HG03469 (cell line): ENCODE results near the gene MOB3B.

Experiments
- ATAC-seq: cut with Tn5 transposase; IDR thresholded peaks from one replicate; pipeline ENCODE4 v1.9.1; 2021; ENCODE audit warnings: mild to moderate bottlenecking, moderate library complexity, moderate number of reproducible peaks; ENCODE audit not compliant: unreplicated experiment

The MOB3B gene

DNA sequence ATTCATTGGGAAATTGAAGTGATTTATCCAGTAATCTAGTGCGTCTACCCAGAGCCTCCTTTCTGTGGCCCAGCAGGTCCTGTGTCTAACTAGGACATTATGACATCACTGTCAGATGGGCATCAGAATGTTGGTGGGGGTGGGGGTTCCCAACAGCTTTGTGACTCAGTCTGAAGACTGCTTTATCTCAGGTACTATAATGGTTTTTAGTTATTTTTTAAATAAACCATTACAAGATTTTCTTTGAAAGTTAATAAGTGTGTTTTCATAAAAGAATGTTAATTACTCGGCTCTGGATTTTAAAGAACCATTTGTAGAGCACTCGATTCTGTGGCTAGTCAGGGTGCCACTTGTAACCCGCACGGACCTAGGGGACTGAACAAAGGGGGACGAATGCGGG is 232.6 kb downstream of the MOB3B start, which contains the start of gene EQTN:
Gene EQTN, minus strand, starts transcription at position 101 of the 400 bp plus-strand sequence. Its CDS starts 95 bp downstream, at position 6.
- ATAC-seq: no peak

DNA sequence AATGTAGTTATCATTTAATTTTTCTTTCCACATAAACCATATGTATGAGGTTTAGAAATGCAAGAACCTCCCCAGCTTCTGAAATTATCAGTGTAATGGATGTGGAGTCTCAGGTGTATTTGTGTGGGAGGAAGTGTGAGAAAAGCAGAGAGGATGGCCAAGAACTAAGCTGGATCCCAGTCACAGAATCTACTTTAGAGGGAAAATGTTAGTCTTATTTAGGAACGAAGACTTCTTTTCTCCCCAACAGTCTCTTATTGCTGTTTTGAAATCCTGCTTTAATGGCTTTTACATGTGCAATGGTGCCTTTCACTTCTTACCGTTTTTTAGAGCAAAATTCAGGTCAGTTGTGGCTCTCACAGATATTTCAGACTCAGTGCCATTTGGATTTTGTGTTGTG is 235.6 kb downstream of the MOB3B start:
- ATAC-seq: no peak

DNA sequence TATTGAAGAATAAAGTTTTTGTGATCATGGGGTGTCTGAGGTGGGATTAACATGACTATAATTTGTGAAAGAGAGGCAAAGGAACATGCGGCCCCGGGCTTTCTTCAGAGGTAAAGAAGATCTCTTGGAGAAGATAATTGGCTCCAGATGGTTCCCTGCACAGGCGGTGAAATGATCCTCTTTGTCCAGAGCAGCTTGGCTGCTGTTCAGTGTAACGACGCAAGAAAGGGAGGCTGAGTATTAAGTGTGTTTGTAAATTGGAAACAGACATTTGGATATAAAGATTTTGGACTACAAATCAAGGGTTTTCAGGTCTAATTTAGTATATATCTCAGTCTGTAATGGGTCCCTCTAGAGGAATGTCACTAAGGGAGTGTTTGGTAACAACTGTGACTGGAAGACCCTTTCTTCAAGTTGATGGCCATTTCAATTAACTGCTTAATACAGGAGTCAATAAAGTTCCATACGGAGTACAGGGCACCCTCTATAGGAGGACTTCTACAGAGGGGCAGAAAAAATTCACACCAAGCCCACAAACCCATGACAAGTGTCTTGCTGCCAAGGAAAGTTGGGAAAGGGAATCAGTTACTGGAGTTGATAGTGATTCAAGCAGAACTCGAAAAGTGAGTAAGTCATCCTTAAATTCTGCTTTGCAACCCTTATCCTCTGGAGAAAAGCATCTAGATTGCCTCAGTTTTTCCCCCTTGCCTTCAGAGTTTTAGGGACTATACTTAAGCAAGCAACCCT is 236.8 kb downstream of the MOB3B start:
- no peak for ATAC-seq

DNA sequence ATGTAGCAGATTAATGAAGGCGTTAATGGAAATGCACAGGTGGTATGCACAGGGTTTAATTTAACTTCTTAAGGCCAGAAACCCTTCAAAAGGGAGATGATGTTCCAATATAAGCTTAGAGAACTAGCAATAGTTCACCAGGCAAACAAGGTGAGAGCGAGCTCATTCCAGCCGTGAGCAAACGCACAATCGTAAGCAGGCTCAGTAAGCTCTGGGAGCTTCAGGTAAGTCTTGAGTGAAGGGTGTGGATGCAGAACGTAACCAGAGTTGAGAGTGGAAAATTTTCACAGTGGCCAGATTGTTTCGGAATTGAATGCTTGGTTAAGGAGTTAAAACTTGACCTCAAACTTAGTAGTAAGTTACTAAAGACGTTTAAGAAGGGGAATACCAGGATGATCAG is 238.3 kb downstream of the MOB3B start:
- ATAC-seq: no peak

DNA sequence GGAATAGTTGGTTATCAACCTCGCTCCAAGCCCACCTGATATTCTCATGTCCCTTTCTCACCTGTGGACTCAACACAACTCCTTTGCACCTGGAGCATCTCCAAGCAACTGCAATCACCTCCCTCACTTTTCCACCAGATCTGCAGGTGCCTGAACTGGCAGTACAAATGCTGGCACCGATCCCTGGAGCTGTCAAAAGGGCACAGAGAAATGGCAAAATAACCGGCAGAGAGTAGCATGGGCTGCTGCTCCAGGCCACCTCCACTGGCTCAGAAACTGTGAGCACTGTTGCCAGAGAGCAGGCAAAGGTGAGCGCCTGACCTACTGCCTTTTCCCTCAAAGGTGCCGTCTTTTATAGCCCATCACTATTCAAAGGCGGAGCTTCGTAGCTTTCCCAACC is 247.3 kb downstream of the MOB3B start:
- no peak for ATAC-seq

DNA sequence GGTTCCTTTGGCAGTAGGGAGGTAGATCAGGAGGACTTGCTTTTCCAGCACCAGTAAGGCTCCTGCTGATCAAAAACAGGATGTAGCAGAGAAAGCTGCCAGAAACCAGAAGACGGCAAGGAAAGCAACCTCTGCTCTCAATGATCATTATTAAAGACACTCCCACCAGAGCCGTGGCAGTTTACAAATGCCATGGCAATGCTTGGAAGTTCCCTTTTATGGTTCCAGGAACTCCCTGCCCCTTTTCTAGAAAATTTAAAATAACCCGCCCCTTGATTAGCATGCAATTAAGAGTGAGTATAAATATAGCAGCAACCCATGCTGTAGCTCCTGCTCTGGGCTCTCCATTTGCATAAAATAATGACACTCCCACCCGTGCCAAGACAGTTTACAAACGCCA is 248.8 kb downstream of the MOB3B start:
- no peak for ATAC-seq

DNA sequence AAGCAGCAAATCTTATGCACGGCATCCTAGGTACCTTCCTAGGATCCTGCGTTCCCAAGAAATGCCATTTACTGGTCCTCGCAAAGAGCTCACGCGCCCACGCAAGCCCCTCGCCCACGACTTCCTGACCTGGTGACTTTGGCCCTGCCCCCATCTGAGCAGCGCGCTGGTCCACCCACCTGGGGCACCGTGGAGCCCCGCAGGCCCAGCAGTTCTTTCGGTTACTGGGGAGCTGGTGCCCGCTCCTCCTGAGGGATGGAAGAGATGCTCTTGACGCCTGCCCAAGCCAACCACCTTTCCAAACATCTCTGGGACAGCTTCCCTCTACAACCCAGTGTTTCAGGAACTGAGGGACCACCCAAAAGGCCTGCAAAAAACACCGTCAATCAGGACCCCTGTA is 249.4 kb downstream of the MOB3B start:
- ATAC-seq: no peak

DNA sequence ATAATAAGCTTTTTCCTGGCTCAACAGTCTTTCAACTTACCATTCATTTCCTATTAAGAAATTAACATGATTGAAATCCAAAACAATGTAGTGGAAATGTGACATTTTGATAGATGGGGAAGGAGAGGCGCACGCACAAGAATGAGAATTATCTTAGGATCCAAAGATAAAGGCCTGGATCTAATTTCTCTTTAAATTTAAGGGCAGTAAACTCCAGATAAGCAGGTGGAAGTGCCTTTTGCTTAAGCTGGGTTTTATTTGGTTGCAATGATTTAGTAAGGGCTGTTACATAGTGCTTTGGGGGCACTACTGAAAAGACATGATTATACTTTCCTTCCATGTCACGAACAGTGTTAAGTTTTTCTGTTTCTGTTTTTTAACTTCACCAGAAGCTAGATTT is 250.0 kb downstream of the MOB3B start:
- no peak for ATAC-seq

DNA sequence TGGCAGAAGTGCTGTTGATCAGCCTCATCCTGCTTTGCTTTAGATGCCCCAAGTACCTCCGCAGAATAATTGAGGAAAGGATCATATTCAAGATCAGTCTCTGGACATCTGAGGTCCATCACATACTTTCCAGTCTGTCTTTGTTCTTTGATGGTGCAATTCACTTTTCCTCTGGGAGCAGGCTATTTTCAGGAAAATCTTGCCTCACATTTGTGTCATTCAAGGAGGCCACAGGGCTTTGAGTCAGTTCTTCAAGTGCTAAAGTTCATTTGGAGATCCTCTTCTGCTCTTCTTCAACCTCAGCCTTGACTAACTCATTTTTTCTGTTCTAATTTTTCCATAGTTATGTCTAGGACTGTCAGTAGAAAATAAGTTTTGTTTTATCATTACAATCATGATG is 251.2 kb downstream of the MOB3B start:
- ATAC-seq: no peak

DNA sequence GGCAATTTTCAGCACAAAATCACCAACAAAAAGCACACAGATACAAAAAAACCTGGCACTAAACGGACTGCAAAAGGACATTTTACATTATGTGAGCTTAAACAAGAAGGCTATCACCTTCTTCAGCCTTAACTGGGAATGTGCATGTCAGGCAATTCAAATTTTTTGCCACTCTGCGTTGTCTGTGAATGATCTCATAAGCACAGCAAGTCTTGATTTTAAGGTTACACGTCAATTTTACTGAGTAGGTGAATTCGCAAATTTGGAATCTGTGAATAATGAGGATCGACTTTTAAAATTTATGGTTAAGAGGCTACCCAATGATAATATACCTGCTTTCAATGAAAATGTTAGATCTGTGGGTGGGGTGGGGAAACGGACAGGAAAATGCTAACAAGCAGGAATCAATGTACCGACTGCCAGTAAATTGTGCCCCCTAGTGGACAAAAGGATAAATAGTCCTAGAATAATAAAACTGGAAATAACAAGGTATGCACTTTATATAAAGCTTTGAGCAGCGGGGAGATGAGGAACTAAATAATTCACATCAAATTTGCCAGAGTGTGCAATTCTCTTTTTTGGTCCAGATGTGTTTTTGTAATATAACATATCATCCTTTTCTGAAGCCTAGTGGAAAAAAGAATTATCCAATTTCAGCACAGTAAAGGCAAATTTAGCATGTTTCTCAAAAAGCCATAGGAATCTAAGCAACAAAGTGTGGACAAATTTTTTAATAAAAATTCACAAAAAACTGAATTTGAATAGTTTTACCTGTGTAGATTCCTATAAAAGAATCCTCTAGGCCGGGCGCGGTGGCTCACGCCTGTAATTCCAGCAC is 253.2 kb downstream of the MOB3B start:
- no peak for ATAC-seq
